Spleen (tissue), 7 donors: ENCODE data around the gene ACER3.

Experiments used
- POLR2A ChIP-seq, 3 donors: fragments of 450-650 bp; IDR thresholded peaks; one replicate each; pipeline ENCODE4 v1.5.1; 2017; ENCODE audit warnings: antibody characterized with exemption in 3 of 3, mild to moderate bottlenecking in 1 of 3
- TF ChIP-seq, protein P1 (sequence below), 11 experiments: fragments of 200-600 bp in 7 of 11; fragments of 450-650 bp in 4 of 11; sonication (generic) in 4 of 11; IDR thresholded peaks in 8 of 11; conservative IDR thresholded peaks in 3 of 11; 1 replicate in 7 of 11; 2 replicates in 4 of 11; pipeline versions ENCODE4 v1.4.0 to v1.8.0; 2016 to 2021; ENCODE audit warnings: antibody characterized with exemption in 11 of 11, inconsistent platforms in 4 of 11, mild to moderate bottlenecking in 1 of 11
- donor health status: DM: no; HTN: no; CAD: no; lungs with moderate emphysema.
- donor health status: DM: no; HTN: no; CAD: no.
- donor health status: DM: no; HTN: no; CAD: no.

DNA sequence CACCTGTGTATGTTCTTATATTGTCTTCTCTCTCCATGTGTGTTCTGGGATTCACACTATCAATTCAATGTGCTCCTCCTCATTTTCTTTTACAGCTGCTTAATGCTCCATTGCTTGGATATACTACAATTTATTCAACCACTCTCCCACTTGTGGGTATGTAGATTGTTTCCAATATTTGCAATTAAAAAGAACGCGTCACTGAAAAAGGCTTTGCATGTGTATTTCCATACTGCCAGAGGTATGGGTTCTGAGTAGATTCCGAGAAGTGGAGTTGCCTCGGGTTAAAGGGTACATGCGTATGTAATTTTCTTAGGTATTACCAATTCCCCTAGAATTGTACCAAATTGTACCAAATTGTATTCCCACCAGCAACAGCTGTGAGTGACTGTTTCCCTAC lies 199.1 kb downstream of the ACER3 start:
- TF ChIP-seq, protein P1, sequence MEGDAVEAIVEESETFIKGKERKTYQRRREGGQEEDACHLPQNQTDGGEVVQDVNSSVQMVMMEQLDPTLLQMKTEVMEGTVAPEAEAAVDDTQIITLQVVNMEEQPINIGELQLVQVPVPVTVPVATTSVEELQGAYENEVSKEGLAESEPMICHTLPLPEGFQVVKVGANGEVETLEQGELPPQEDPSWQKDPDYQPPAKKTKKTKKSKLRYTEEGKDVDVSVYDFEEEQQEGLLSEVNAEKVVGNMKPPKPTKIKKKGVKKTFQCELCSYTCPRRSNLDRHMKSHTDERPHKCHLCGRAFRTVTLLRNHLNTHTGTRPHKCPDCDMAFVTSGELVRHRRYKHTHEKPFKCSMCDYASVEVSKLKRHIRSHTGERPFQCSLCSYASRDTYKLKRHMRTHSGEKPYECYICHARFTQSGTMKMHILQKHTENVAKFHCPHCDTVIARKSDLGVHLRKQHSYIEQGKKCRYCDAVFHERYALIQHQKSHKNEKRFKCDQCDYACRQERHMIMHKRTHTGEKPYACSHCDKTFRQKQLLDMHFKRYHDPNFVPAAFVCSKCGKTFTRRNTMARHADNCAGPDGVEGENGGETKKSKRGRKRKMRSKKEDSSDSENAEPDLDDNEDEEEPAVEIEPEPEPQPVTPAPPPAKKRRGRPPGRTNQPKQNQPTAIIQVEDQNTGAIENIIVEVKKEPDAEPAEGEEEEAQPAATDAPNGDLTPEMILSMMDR (IDR thresholded peaks at IDR 0.05 in 8 of 11, conservative IDR thresholded peaks at IDR 0.05 in 3 of 11) = no peak
- no peak for TF ChIP-seq POLR2A (IDR thresholded peaks at IDR 0.05)
